Stomach (tissue), 4 donors: ENCODE data around the gene ACTMAP.

ENCODE experiments used
- EP300 ChIP-seq: sonication (generic); formaldehyde crosslinking; IDR thresholded peaks from one replicate; pipeline ENCODE4 v1.6.1; 2017; ENCODE audit warnings: antibody characterized with exemption
- POLR2A ChIP-seq, 4 donors: fragments of 450-650 bp; IDR thresholded peaks; one replicate each; pipeline ENCODE4 v1.6.1; 2016; ENCODE audit warnings: antibody characterized with exemption in 4 of 4, control low read depth in 2 of 4, mild to moderate bottlenecking in 1 of 4, moderate library complexity in 1 of 4
- TF ChIP-seq, protein P1 (sequence below), 7 experiments: fragments of 450-650 bp in 4 of 7; fragments of 200-600 bp in 3 of 7; sonication (generic) in 3 of 7; IDR thresholded peaks; one replicate each; pipeline ENCODE4 v1.5.1; 2016 to 2019; ENCODE audit warnings: antibody characterized with exemption in 7 of 7, control low read depth in 2 of 7, mild to moderate bottlenecking in 1 of 7

GRCh38 chr19:40739030-40739839, 11.0 kb downstream of the ACTMAP start:
- no peak for TF ChIP-seq POLR2A (IDR thresholded peaks at IDR 0.05)
- no peak for TF ChIP-seq EP300
- TF ChIP-seq, protein P1, sequence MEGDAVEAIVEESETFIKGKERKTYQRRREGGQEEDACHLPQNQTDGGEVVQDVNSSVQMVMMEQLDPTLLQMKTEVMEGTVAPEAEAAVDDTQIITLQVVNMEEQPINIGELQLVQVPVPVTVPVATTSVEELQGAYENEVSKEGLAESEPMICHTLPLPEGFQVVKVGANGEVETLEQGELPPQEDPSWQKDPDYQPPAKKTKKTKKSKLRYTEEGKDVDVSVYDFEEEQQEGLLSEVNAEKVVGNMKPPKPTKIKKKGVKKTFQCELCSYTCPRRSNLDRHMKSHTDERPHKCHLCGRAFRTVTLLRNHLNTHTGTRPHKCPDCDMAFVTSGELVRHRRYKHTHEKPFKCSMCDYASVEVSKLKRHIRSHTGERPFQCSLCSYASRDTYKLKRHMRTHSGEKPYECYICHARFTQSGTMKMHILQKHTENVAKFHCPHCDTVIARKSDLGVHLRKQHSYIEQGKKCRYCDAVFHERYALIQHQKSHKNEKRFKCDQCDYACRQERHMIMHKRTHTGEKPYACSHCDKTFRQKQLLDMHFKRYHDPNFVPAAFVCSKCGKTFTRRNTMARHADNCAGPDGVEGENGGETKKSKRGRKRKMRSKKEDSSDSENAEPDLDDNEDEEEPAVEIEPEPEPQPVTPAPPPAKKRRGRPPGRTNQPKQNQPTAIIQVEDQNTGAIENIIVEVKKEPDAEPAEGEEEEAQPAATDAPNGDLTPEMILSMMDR (IDR thresholded peaks at IDR 0.05), result no peak
